ENCODE data around the gene RDX. TPM values are rescaled to one million over a fixed set of nuclear protein-coding genes. Genes with fewer than 3 reads are reported as not detected.
A peak's percentile ranks its signal among the peaks of the same experiment; 100 is the strongest.

RDX gene
- total and polyA plus RNA-seq, 10 of the 15 experiments (the other 5 are each of a cell fraction or from before 2014, with no cell fraction given) = 24.6 to 62.2 (median 47.8) TPM

DNA sequence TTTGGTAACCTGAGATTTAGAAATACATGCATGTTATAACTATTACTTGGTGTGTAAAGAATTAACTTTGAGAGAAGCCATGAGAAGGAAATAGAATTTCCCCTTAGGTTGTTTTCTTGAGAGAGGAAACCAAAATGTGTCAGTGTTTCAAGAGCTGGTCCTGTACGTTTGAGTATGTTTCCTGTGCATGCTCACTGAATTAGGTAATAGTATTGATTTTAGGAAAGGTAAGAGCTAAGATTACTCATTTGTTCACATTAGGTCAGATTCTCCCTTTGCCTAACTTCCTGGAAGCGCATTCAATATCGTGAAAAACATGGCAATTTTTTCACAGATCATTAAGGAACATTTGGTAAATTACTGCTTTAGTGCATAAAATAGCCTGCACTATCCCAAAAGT lies 49.3 kb upstream of the RDX start (continued):
- no peak for TF ChIP-seq POLR2AphosphoS5 (IDR thresholded peaks at IDR 0.05; ENCODE audit: low read length)
- TF ChIP-seq SIX5 (IDR thresholded peaks at IDR 0.05; ENCODE audit: low read depth, low read length, severe bottlenecking) = no peak
- TF ChIP-seq BCL11A (IDR thresholded peaks at IDR 0.05; ENCODE audit: low read depth, low read length) = peak; percentile 18; the same call in 1 of the 2 replicates
- TF ChIP-seq KAT2A (conservative IDR thresholded peaks at IDR 0.05; ENCODE audit: control insufficient read depth, low read depth, low read length) = no peak

DNA sequence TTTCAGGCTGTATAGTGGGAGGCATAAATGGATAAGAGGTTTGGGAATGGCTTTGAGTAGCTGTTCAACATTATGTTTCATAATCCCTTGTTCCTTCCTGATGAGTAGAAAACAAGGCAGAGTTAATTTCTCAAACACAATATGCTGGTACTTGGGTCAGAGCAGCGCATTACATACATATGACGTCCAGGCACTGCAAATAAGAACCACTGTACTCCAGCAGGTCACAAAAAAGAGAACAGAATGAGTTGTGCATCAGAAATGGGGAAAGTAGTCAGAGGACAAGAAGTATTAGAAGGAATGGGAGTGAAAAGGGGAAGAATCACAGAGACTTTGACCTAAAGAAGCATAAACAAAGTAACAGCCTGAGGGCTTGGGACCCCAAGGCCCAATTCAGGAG lies 44.0 kb upstream of the RDX start:
- ChIA-PET RAD21 (ENCODE audit: unreplicated experiment) (interaction anchor here (1.2 to 4.1 kb wide), 8 partner anchors 9 to 68 kb away, joined by 3 to 29 read pairs (median 6); no protein-coding TSS in a partner anchor), POLR2A (interaction anchor here (0.9 to 3.5 kb wide), 5 partner anchors 9 to 23 kb away, joined by 3 to 21 read pairs (median 4); no protein-coding TSS in a partner anchor), SMC1A (ENCODE audit: uncharacterized antibody, unreplicated experiment) (interaction anchor here (0.7 to 3.0 kb wide), 11 partner anchors 9 to 139 kb away, joined by 3 to 37 read pairs (median 9); no protein-coding TSS in a partner anchor), CTCF (interaction anchor here (1.3 to 2.1 kb wide), 5 partner anchors 9 to 95 kb away, joined by 3 to 18 read pairs (median 3); no protein-coding TSS in a partner anchor)
- TF ChIP-seq POLR2A (IDR thresholded peaks at IDR 0.05; ENCODE audit: low read depth, low read length) = no peak
- TF ChIP-seq, protein P1, sequence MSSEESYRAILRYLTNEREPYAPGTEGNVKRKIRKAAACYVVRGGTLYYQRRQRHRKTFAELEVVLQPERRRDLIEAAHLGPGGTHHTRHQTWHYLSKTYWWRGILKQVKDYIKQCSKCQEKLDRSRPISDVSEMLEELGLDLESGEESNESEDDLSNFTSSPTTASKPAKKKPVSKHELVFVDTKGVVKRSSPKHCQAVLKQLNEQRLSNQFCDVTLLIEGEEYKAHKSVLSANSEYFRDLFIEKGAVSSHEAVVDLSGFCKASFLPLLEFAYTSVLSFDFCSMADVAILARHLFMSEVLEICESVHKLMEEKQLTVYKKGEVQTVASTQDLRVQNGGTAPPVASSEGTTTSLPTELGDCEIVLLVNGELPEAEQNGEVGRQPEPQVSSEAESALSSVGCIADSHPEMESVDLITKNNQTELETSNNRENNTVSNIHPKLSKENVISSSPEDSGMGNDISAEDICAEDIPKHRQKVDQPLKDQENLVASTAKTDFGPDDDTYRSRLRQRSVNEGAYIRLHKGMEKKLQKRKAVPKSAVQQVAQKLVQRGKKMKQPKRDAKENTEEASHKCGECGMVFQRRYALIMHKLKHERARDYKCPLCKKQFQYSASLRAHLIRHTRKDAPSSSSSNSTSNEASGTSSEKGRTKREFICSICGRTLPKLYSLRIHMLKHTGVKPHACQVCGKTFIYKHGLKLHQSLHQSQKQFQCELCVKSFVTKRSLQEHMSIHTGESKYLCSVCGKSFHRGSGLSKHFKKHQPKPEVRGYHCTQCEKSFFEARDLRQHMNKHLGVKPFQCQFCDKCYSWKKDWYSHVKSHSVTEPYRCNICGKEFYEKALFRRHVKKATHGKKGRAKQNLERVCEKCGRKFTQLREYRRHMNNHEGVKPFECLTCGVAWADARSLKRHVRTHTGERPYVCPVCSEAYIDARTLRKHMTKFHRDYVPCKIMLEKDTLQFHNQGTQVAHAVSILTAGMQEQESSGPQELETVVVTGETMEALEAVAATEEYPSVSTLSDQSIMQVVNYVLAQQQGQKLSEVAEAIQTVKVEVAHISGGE (CRISPR knock-in tag; IDR thresholded peaks at IDR 0.05) = no peak
- TF ChIP-seq TCF3 (IDR thresholded peaks at IDR 0.05; ENCODE audit: borderline replicate concordance, insufficient read depth, low read depth, low read length) = no peak
- TF ChIP-seq CREM (IDR thresholded peaks at IDR 0.05; ENCODE audit: low read depth) = no peak
- TF ChIP-seq GABPA (IDR thresholded peaks at IDR 0.05; ENCODE audit: low read depth) = no peak
- no peak for TF ChIP-seq MYC (IDR thresholded peaks at IDR 0.05; ENCODE audit: insufficient read depth, insufficient read length, insufficient replicate concordance, low read length, severe bottlenecking)
- no peak for TF ChIP-seq FOXK2 (IDR thresholded peaks at IDR 0.05)
- TF ChIP-seq ZNF217 (IDR thresholded peaks at IDR 0.05) = no peak
- peaks cover 7% of the 10 kb centered on the region; the same call in 1 of the 2 replicates for H3K4me1 ChIP-seq (ENCODE audit: control insufficient read depth, insufficient read depth, low read length)
- in situ Hi-C loops (cut with MboI) (no loop called here), intact Hi-C loops (cut with micrococcal nuclease; ENCODE audit: unreplicated experiment) (no loop called here)
- H3K27me3 ChIP-seq (replicated peaks in 1 of 2; ENCODE audit: control insufficient read depth in 2 of 2, insufficient read depth in 2 of 2, low read length in 1 of 2) = no peaks in the 10 kb centered on the region
- ATAC-seq (no peak), DNase-seq (ENCODE audit: low read depth, low spot score) (no peak), FAIRE-seq (no peak)
- H3K9ac ChIP-seq (ENCODE audit: control insufficient read depth, insufficient read depth, low read length) = no peak overlapping the region
- H3K27ac ChIP-seq (ENCODE audit: control insufficient read depth, insufficient read depth) = no peak overlapping the region
- BruUV-seq (replicated peaks) = no TSS peak
- no peak overlapping the region for H3K4me3 ChIP-seq
- H2AFZ ChIP-seq (ENCODE audit: control insufficient read depth, low read depth, low read length) = no peak overlapping the region
- H4K20me1 ChIP-seq (ENCODE audit: control insufficient read depth, insufficient read depth) = no peaks in the 10 kb centered on the region
- H3K79me2 ChIP-seq (ENCODE audit: control insufficient read depth, insufficient read depth, low read length) = no peaks in the 10 kb centered on the region
- no peak overlapping the region for H3K4me2 ChIP-seq (ENCODE audit: control insufficient read depth, insufficient read depth)
- 98% methylated on average over 2 of the region's 2 CpGs for WGBS (ENCODE audit: insufficient coverage, insufficient replicate concordance, low lambda C conversion rate, missing lambda C conversion rate)
- peaks cover 2% of the 10 kb centered on the region; the same call in 1 of the 3 replicates for H3K9me3 ChIP-seq (replicated peaks; ENCODE audit: control insufficient read depth, insufficient read depth, low read length)
- no peaks in the 10 kb centered on the region for H3K36me3 ChIP-seq (ENCODE audit: control insufficient read depth in 2 of 2, insufficient read depth in 2 of 2, low read length in 1 of 2)
